Measurements from ENCODE around the gene GTF3A. TPM values are rescaled to one million over a fixed set of nuclear protein-coding genes. Genes with fewer than 3 reads are reported as not detected.

Gene GTF3A
- total and polyA plus RNA-seq, 2 donors (not counting 3 experiments of a cell fraction or from before 2014, with no cell fraction given), result 37.9 to 73.3 TPM

DNA sequence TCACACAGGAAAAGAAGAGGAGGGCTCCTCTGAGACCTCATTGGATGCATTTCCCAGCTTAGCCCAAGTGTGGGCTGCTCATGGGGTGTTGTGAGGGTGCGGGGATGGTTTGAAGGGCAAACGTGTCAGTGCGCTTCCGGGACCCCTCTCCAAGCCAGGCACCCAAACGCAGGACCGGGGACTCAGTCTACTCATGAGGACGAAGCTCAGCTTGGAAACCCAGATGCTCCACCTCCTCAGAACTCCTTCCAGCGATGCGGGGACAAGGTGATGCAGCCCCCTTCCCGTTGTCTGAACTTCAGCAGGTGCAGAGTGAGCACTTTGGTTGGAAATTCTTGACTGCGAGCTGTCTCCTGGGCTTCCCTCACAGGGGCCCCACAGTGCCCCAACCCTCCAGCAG lies 59.0 kb downstream of the GTF3A start:
- Histone ChIP-seq H3K27me3 (ENCODE audit: control insufficient read depth in 2 of 2, insufficient read depth in 2 of 2, low read length in 2 of 2) (peaks cover 12 to 15% of the 10 kb centered on the region in 2 experiments), H3K9ac (replicated peaks; ENCODE audit: extremely low read depth, insufficient read depth, low read length) (no peak overlapping the region), H3K4me2 (ENCODE audit: insufficient read depth, low read length) (no peak overlapping the region), H3K9me1 (replicated peaks; ENCODE audit: control insufficient read depth, extremely low read depth, insufficient read depth, low read length) (no peaks in the 10 kb centered on the region), H3K9me3 (replicated peaks; ENCODE audit: control insufficient read depth, insufficient read depth, low read length) (no peaks in the 10 kb centered on the region), H3K36me3 (ENCODE audit: control insufficient read depth in 2 of 2, extremely low read depth in 1 of 2, insufficient read depth in 2 of 2, low read length in 2 of 2) (no peaks in the 10 kb centered on the region), H3K4me3 (replicated peaks in 1 of 3; ENCODE audit: insufficient read depth in 1 of 3, low read depth in 1 of 3, low read length in 3 of 3) (no peak overlapping the region), H2AFZ (ENCODE audit: low read depth, low read length) (no peak overlapping the region), H3K4me1 (ENCODE audit: control insufficient read depth, extremely low read depth, insufficient read depth, low read length) (no peaks in the 10 kb centered on the region), H3K79me2 (ENCODE audit: control insufficient read depth, insufficient read depth, low read length) (no peaks in the 10 kb centered on the region), H3K27ac (ENCODE audit: insufficient read depth, low read depth, low read length) (no peak overlapping the region), H4K20me1 (replicated peaks; ENCODE audit: control insufficient read depth, extremely low read depth, insufficient read depth, low read length) (no peaks in the 10 kb centered on the region)
- FAIRE-seq, result no peak
- dilution Hi-C loops (cut with MboI; ENCODE audit: extremely low pct_ligation_motif_present, low sequenced_read_pairs) (no loop called here), intact Hi-C loops (cut with micrococcal nuclease) (loop anchor here (5.0 kb wide), 1 partner anchor 101 kb away; no protein-coding TSS in a partner anchor)
- POLR2A ChIA-PET, result no interaction called here
- CTCF ChIA-PET, result interaction anchor here (0.7 to 1.6 kb wide), 2 partner anchors 343 to 501 kb away, joined by 3 to 11 read pairs; no protein-coding TSS in a partner anchor
- no TSS peak for BruUV-seq (replicated peaks)
- TF ChIP-seq, protein P1, sequence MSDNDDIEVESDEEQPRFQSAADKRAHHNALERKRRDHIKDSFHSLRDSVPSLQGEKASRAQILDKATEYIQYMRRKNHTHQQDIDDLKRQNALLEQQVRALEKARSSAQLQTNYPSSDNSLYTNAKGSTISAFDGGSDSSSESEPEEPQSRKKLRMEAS (IDR thresholded peaks at IDR 0.05; ENCODE audit: insufficient read depth, insufficient read length), result no peak
- TF ChIP-seq GATA2 (IDR thresholded peaks at IDR 0.05; ENCODE audit: insufficient read depth, insufficient read length, low read depth, low read length) (no peak), POLR2AphosphoS5 (IDR thresholded peaks at IDR 0.05; ENCODE audit: insufficient read depth, low read depth, low read length) (no peak), JUN (IDR thresholded peaks at IDR 0.05; ENCODE audit: borderline replicate concordance, insufficient read depth, insufficient read length, low read depth) (no peak), POLR2A (IDR thresholded peaks at IDR 0.05; ENCODE audit: low read depth, low read length) (no peak), EZH2 (IDR thresholded peaks at IDR 0.05; ENCODE audit: borderline replicate concordance, low read depth, low read length, severe bottlenecking) (no peak), FOS (IDR thresholded peaks at IDR 0.05; ENCODE audit: borderline replicate concordance, insufficient read depth, low read length) (no peak), MYC (IDR thresholded peaks at IDR 0.05; ENCODE audit: low read depth, low read length) (no peak)
- TF ChIP-seq, protein P2, sequence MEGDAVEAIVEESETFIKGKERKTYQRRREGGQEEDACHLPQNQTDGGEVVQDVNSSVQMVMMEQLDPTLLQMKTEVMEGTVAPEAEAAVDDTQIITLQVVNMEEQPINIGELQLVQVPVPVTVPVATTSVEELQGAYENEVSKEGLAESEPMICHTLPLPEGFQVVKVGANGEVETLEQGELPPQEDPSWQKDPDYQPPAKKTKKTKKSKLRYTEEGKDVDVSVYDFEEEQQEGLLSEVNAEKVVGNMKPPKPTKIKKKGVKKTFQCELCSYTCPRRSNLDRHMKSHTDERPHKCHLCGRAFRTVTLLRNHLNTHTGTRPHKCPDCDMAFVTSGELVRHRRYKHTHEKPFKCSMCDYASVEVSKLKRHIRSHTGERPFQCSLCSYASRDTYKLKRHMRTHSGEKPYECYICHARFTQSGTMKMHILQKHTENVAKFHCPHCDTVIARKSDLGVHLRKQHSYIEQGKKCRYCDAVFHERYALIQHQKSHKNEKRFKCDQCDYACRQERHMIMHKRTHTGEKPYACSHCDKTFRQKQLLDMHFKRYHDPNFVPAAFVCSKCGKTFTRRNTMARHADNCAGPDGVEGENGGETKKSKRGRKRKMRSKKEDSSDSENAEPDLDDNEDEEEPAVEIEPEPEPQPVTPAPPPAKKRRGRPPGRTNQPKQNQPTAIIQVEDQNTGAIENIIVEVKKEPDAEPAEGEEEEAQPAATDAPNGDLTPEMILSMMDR (IDR thresholded peaks at IDR 0.05; ENCODE audit: extremely low read depth in 1 of 2, insufficient read depth in 1 of 2, low read depth in 1 of 2, low read length in 2 of 2), result no peak
- no peak for DNase-seq (ENCODE audit: low read depth, low spot score)

Small RNA genes within 50 kb of the gene (small RNA-seq; reads per million reads assigned to genes)
- gene RNY1P1 (ENCODE audit: insufficient read depth, insufficient read length, low read depth, low replicate concordance), result not detected

Other genes with a start within 250 kb of the GTF3A start
- gene RPL21, start 173.1 kb upstream of the GTF3A start, total RNA-seq, result 871 and 890 TPM in 2 replicates
- gene RPL21, start 173.1 kb upstream of the GTF3A start, polyA plus RNA-seq, result 310 and 585 TPM in 2 replicates
- 1.3 and 2.1 TPM in 2 replicates for gene RASL11A, start 153.8 kb upstream of the GTF3A start, total RNA-seq
- 1.2 and 1.5 TPM in 2 replicates for gene RASL11A, start 153.8 kb upstream of the GTF3A start, polyA plus RNA-seq
- gene MTIF3, start 25.9 kb downstream of the GTF3A start, total RNA-seq, result 23.5 and 36.1 TPM in 2 replicates
- gene MTIF3, start 25.9 kb downstream of the GTF3A start, polyA plus RNA-seq, result 36.6 and 37.5 TPM in 2 replicates
- gene LNX2, start 195.9 kb downstream of the GTF3A start, total RNA-seq, result 9.1 and 9.9 TPM in 2 replicates
- gene LNX2, start 195.9 kb downstream of the GTF3A start, polyA plus RNA-seq, result 5.9 and 7.0 TPM in 2 replicates
- 104 and 111 TPM in 2 replicates for gene POLR1D, start 197.3 kb downstream of the GTF3A start, total RNA-seq
- 78.1 and 90.7 TPM in 2 replicates for gene POLR1D, start 197.3 kb downstream of the GTF3A start, polyA plus RNA-seq